Amygdala (tissue), 56 donors: ENCODE results near the gene TRAP1.
"Not testable (repeated sequence)": the region's sequence is repeated elsewhere in the genome, so short reads cannot be mapped to it uniquely, and the experiment has no call there.

Experiments used
- DNase-seq, 56 donors: peaks; one replicate each; lab custom pipeline; 2025; lab: John Stamatoyannopoulos, UW

TRAP1 gene

DNA sequence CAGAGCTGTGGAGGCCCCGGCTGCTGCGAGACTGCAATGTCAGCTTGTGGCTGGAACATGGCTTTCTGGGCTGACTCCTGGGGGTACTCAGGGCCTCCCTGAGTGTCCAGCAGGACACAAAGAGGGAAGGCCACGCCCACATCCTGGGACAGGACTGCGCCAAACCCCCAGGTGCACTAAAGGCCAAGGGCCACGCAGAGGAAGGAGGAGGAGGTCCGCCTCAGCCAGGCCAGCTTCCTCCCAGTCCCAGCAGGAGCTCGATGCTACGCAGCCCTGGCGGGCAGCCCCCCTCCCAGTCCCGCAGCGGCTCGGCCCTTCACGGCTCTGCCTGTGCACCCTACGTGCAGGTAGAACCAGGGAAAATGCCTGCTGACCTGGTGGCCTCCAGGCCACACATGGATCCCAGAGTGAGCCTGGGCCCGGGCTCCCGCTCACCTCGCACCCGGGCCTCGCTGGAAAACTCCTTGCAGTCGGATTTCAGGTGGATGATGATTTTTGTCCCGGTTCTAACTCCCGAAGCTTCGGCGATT, 41.7 kb downstream of the TRAP1 start:
- DNase-seq, result no peak

DNA sequence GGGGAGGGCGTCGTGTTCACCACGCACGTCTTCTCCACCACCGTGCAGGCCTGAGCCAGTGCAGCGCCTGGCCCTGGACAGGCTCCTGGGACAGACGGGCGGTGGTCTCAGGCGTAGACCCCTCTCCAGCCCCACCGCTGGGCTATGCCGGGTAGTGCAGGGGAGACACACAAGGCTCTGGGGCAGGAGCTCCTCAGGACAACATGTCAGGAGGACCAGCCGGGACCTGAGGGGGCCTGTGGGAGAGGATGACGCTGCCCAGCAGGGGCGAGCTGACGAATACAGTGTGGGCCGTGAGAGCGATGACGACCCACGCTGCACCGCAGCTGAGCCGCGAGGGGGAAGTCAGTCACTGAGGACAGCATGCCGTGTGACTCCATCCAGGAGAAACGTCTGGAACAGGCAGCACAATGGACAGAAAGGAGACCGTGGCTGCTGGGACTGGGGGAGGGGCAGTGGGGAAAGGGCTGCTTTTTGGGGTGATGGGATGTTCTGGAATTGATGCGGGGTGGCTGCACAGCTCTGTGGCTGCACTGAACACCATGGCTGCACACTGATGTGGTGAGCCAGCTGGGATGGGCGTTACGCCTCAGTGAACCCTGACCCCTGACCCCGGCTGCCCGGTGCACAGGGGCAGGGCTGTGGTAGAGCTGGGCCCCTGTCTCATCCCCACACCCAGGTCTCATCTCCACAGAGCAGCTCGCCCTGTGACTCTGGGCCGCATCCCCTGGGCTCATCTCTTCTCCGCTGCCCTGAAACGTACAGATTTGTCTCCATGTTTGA, 42.6 kb downstream of the TRAP1 start:
- no peak for DNase-seq

DNA sequence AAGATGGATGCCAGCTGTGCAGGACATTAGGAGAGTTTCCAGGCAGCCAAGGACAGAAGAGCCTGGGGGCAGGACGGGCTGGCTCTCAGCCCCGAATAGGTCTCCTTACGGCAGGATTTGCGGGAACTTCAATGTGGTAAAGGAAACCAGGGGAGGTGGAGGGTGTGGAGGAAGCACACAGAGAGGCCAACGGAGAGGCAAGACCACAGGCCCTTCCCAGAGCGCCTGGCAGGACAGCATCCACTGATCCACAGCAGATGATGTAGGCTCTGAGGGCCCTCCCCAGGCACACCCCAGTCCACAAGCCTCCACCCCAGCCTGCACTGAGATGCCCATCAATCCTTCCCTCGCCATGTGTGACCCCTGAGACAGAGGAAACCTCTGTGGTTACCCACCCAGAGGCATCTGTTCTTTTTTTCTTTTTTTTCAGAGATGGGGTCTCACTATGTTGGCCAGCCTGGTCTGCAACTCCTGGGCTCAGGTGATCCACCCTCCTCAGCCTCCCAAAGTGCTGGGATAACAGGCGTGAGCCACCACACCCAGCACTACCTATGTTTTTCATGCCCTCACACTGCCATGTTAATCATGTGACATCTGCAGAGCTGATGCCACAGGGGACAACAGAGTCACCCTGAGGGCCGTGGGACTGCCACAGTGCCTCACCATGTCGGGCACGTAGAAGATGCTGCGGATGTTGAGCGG, 43.5 kb downstream of the TRAP1 start:
- DNase-seq, result no peak

DNA sequence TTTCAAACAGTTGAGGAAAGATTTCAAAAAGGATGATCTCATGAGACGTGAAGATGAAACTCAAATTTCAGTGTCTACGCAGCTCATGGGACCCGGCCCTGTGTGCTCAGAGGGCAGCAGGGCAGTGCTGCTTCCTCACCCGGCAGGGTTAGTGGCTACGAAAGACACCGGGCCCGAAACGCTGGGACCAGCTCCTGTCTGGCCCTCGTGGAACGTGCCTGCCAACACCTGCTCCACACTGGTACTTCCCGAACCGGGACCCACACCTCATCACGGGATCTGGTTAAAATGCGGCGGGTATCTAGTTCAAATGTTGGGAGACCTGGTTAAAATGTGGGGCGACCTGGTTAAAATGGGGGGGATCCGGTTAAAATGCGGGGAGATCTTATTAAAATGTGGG, 44.1 kb downstream of the TRAP1 start:
- no peak for DNase-seq

DNA sequence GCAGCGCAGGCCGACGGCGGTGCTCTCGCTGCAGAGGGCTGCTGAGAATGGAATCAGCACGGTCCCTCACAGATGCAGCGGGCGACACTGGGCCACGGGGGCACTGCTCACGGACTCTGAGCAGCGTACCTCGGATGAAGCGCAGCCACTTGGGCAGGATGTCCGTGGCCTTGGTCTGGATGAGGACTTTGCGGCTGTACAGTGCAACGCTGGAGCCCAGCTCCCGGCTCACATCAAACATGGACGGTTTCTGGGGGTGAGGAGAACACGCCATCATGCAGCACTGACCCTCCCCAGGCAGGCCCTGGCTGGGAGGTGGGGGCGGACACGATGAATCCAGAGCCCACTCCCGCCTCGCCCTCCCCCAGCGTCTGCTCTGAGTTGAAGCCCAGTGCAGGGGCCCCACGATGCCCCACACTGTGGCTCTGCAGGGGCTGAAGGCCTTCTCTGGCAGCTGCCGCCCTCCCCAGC, 44.7 kb downstream of the TRAP1 start:
- DNase-seq, result no peak

DNA sequence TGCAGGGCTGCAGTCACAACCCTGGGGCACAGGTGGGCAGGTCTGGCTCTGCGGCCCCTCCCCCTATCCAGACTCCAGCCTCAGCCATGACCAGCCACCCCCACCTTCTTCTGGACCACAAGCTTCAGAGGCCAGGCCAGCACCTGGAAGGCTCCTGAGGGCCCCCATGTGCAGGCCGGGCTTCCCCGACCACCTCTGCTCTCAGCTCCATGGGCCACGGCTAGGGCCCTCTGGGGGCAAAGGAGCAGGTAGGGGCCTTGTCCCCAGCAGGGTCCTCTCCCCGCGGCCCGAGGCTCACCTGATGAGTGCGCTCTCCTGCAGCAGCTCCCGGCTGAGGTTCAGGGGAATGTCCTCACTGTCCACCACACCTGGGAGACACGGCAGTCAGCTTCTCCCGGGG, 45.9 kb downstream of the TRAP1 start:
- DNase-seq, result no peak

DNA sequence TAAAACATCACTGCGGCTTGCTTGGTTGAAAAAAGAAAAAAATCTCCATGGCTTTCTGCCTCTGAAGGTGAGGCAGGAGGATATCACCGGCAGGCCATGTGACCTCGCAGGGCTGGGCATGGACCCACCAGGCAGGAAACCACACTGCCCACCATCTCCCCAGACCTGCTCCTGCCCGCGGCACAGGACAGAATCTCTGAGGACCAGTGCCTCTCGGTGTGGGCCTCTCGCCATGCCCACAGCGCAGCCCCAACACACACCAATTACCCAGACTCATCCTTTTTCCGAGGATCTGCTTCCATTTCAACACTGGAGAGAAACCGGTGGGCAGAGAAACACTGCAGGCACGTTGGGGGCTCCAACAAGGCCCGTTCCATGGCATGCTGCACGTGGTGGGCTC, 46.6 kb downstream of the TRAP1 start:
- no peak for DNase-seq

DNA sequence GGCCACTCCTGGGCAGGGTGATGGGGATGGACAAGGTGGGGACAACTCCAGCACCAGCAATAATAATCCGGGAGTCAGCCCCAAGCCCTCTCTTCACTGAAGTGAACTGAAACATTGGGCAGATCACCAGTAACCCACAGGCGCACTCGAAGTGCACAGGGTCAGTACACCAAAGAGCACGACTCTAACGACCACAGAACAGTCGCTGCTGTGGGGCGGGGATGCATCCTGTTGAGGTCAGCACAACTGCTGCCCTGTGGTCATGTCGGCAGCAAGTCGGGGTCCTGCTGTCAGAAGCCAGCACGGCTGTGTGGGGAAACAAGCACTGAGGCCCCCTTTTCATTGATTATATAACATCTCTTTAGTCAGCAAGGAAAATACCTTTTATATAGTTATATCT, 48.2 kb downstream of the TRAP1 start:
- no peak for DNase-seq

DNA sequence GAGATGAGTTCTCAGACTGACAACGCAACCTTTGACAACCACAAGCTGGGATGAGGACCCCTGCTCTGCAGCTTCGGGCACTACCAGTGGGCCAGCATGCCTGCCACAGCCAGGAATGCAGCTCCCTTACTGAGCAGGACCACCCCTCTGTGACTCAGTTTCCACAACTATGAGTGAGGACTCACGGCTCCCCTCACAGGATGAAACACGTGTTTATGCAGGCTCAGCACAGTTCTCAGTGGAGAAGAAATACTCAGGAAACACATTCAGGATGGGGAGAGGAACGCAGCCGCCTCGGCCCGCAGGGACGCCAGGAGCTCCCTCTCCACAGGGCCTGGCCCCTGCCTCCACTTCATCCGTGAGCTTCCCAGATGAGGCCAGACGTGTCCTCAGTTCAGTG, 48.7 kb downstream of the TRAP1 start:
- no peak for DNase-seq

DNA sequence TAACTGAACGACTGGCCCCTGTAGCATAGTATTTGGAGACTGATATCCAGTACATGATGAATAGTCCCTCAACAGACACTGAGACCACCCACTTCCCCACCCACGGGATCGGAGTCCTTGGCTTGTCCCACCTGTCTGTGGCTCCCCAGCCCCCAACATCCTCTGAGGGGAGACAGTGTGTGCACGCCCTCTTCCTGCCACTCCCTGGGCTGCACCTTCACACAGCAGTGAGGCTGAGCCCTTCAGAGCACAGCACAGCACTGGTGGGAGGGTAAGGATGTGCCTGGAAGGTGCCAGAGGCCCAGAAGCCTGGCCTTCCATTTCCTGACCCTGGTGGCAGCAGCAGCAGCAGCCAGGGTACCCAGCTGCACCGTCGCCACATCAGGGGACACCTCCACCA, 51.8 kb downstream of the TRAP1 start:
- DNase-seq, result no peak

DNA sequence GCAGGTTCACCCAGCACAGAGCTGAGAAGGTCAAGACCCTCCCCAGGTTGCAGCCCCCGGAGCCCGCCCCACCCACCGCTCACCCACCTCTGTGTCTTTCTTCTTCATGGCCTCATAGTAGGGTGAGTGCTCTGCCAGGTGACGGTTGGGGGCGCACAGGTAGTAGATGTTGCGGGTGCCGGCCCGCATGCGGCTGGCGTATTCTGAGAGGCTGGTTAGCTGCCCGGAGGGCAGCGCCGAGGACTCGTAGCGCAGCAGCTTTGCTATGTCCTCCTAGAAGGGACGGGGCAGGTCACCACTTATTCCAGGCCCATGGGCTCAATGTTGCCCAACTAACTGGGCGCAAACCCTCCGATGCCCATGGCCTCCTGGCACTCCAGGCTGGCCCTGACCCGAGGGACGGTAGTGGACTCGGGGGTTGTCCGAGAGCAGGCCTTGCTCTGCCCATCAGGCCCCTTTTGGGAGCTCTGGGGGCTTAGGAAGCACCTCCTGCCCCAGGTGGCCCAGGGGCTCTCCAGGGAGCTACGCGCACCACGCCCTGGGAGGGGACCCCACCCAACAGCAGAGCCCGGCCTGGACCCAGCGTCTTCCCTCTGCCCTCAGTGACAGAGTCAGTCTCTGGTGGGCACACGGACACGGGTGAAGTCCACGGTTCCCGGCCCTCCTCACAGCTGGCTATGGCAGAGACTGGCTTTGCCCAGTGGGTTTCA, 53.0 kb downstream of the TRAP1 start:
- DNase-seq, result no peak

DNA sequence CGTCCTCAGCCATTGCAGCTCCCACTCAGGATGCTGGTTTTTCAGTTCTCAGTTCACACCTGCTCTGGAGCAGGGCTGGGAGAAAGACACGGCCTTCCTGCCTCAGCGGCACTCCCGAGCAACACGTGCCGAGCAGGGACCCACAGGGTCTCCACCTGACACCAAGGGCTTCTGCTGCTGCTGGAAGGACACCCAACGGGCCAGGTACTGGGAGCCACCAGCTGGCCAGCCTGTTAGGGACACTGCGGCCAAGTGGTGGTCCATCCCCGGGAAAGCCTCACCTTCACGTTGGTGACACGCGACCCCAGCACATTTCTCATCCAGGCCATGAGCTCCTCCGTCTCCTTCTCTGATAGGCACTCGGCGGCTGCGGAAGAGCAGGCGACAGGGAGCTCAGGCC, 54.7 kb downstream of the TRAP1 start:
- no peak for DNase-seq

DNA sequence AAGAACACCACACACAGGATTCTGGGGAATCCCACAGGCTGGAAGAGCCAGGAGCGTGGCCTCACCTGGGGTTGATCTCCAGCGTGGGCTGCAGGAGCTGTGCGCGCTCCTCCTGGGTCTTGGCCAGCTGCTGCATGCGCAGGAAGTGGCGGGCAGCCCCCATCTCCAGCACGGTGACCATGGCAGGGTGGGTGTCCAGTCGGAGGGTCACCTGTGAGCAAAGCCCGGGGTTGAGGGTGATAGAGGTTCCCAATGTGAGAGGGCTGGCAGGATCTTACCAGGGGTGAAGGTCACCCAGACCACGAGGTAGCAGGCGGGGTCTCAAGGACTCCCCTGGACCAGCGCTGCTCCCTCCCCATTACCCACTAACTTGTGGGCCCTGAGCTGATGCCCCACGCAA, 55.4 kb downstream of the TRAP1 start:
- no peak for DNase-seq

DNA sequence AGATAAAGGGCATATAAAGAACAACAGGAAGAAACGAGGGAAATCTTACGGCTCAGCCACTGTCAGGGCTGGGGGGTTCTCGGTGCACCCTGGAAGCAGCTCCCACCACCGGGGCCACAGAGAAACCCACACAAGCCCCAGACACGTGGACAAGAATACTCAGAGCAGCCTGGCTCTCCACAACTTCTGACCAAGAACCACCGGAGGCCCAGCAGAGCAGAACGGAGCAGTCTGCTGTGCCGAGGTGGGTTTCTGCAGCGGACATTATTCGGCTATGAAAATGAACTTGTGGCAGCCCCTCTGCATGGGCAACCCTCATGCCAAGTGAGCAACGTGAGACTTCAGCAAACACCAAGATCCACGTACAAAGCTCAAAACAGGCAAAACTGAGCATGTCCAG, 56.0 kb downstream of the TRAP1 start:
- no peak for DNase-seq

DNA sequence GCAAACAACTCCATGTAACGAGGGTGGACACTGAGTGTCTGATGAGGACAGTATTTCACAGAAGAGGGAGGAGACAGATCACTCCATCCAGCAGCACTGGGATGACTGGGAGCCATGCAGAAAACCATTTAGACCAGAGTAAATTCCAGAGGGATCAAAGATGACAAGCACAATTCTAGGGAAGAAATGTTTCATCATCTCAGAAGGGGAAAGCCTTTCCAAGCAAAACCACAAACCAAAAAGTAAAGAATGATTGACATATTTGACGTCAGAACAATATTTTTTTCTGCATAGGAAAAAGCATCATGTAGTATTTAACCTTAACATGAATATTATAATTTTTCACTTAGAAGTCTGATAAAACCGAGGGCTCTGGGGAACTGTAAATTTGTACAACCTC, 58.1 kb downstream of the TRAP1 start:
- DNase-seq, result no peak

DNA sequence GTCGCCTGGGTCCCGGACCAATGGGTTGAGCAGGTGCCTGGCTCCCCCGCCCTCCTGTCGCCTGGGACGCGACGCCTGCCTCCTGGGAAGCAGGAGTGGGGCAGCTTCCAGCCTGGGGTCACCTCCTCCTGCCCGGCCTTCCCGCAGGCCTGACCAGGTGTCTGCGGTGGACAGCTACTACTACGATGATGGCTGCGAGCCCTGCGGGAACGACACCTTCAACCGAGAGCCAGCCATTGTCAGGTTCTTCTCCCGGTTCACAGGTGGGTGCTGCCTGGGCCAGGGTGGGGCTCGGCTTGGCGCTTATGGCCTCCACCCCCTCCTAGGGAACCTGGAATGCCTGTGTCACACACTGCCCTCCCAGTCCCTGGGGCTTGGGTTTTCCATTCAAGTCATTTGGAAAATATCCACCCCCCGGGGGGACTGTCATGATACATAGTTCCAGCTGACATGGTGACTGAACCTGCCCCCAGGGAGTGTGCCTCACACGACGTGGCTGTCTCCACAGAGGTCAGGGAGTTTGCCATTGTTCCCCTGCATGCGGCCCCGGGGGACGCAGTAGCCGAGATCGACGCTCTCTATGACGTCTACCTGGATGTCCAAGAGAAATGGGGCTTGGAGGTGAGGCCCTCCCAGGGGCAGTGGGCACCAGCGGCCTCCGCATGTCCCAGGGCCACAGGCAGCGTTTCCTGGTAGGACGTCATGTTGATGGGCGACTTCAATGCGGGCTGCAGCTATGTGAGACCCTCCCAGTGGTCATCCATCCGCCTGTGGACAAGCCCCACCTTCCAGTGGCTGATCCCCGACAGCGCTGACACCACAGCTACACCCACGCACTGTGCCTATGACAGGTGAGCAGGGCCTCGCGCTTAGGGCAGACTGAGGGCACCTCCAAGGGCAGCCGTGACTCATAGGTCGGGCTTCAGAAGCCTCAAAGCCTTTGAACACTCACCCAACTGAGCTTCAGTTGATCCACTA, 60.5 kb downstream of the TRAP1 start:
- no peak for DNase-seq

DNA sequence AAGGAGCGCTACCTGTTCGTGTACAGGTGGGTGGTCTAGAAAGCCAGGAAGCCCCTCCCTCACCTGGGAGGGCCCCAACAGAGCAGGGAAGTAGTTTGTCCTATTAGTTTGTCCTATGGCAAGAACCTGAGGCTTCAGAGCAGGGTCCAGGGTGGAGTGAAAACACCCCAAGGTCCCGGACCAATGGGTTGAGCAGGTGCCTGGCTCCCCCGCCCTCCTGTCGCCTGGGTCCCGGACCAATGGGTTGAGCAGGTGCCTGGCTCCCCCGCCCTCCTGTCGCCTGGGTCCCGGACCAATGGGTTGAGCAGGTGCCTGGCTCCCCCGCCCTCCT, 61.2 kb downstream of the TRAP1 start:
- not testable (repeated sequence) for DNase-seq

DNA sequence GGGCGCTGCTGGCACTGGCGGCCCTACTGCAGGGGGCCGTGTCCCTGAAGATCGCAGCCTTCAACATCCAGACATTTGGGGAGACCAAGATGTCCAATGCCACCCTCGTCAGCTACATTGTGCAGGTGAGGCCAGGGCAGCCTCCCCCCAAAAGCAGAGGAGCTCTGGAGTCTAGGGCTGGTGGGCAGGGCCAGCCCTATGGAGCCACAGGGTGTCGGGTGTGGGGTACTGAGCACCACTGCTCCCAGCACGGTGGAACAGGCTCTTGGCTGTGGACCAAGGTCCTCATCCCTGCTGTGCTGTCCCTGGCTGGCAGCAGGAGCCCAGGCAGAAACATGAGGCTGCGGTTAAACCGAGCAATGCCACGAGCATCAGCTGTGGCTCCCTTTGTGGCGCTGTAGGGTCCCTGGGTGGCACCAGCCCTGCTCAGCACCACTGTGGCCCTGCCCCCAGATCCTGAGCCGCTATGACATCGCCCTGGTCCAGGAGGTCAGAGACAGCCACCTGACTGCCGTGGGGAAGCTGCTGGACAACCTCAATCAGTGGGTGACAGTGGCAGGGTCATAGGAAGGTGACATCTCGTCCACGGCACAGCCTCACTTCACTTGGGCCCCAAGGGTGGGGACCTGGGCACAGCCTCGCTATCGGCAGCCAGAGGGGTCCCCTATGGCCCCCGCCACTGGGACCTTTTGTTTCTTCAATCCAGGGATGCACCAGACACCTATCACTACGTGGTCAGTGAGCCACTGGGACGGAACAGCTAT, 61.7 kb downstream of the TRAP1 start:
- DNase-seq, result no peak

DNA sequence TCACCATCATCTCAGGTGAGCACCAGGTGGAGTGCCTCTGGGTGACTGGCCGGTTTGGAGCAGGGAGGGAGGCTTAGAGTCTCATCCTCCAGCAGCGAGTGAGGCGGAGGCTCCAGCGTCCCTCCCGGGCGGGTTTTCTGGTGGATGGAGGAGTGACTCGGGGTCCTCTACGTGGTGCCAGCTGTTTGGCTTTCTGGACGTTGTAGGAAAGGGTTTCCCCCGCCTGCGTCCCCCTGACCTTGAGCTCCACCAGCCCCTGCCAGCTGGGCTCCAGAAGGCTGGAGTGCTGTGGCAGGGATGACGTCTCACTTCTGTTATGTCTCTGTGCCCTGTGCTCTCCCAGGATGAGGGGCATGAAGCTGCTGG, 62.3 kb downstream of the TRAP1 start:
- peak in 1 of 56 donors; percentile 7 for DNase-seq
